CD14-positive monocyte (primary cell): Measurements from ENCODE around the gene C20orf144. TPM values are rescaled to one million over a fixed set of nuclear protein-coding genes. Genes with fewer than 3 reads are reported as not detected.
A peak's percentile ranks its signal among the peaks of the same experiment; 100 is the strongest.

Experiments used
- DNase-seq, 3 donors: peaks; one replicate each; pipeline ENCODE4 v3.0.0-alpha.2; 2011 to 2022
- H2AFZ ChIP-seq: 2 replicates; pipeline ENCODE4 v1.6.0; 2012; ENCODE audit warnings: mild to moderate bottlenecking, low read depth, low read length, inconsistent platforms; ENCODE audit not compliant: insufficient read depth, poor library complexity, severe bottlenecking
- H3K27ac ChIP-seq, 2 donors: 1 replicate in 1 of 2; 2 replicates in 1 of 2; pipeline ENCODE4 v1.5.1; 2012 to 2013; ENCODE audit warnings: low read length in 2 of 2, control low read depth in 1 of 2, inconsistent platforms in 1 of 2, low read depth in 1 of 2, mild to moderate bottlenecking in 1 of 2
- H3K27me3 ChIP-seq, 2 donors: one replicate each; pipeline versions ENCODE4 v1.6.0 to v1.6.1; 2011 to 2013; ENCODE audit warnings: low read length in 2 of 2; ENCODE audit not compliant: control insufficient read depth in 2 of 2, insufficient read depth in 2 of 2
- H3K36me3 ChIP-seq, 2 donors: replicated peaks in 1 of 2; 1 replicate in 1 of 2; 2 replicates in 1 of 2; pipeline versions ENCODE4 v1.5.1 to v1.6.1; 2012 to 2013; ENCODE audit warnings: low read length in 2 of 2, control low read depth in 1 of 2, inconsistent platforms in 1 of 2, mild to moderate bottlenecking in 1 of 2; ENCODE audit not compliant: insufficient read depth in 2 of 2, control insufficient read depth in 1 of 2
- H3K4me1 ChIP-seq, 2 donors: 1 replicate in 1 of 2; 2 replicates in 1 of 2; pipeline versions ENCODE4 v1.5.1 to v1.6.1; 2012 to 2013; ENCODE audit warnings: low read length in 2 of 2, control low read depth in 1 of 2, inconsistent platforms in 1 of 2, mild to moderate bottlenecking in 1 of 2, moderate library complexity in 1 of 2; ENCODE audit not compliant: insufficient read depth in 2 of 2, control insufficient read depth in 1 of 2
- H3K4me2 ChIP-seq: replicated peaks from 2 replicates; pipeline ENCODE3; 2012; ENCODE audit warnings: low read length, moderate library complexity, mild to moderate bottlenecking; ENCODE audit not compliant: poor library complexity, severe bottlenecking; ENCODE audit errors: extremely low read depth
- H3K4me3 ChIP-seq, 3 experiments: fragments of 200-600 bp in 1 of 3; sonication (generic) in 1 of 3; replicated peaks in 1 of 3; 1 replicate in 2 of 3; 2 replicates in 1 of 3; pipeline ENCODE4 v1.5.1; 2011 to 2013; ENCODE audit warnings: low read length in 3 of 3, mild to moderate bottlenecking in 3 of 3, control low read depth in 2 of 3, low read depth in 2 of 3, inconsistent platforms in 1 of 3, moderate library complexity in 1 of 3
- H3K79me2 ChIP-seq: 2 replicates; pipeline ENCODE4 v1.6.0; 2012; ENCODE audit warnings: mild to moderate bottlenecking, control low read depth, inconsistent platforms, low read length, moderate library complexity; ENCODE audit not compliant: insufficient read depth
- H3K9ac ChIP-seq: 2 replicates; pipeline ENCODE4 v1.6.0; 2017; ENCODE audit warnings: low read length, mild to moderate bottlenecking; ENCODE audit not compliant: insufficient read depth, poor library complexity, severe bottlenecking
- H3K9me3 ChIP-seq, 2 donors: replicated peaks in 1 of 2; 1 replicate in 1 of 2; 2 replicates in 1 of 2; pipeline versions ENCODE4 v1.5.1 to v1.6.1; 2012 to 2013; ENCODE audit warnings: low read length in 2 of 2, control low read depth in 1 of 2; ENCODE audit not compliant: control insufficient read depth in 1 of 2, insufficient read depth in 1 of 2
- H4K20me1 ChIP-seq: 2 replicates; pipeline ENCODE4 v1.6.0; 2012; ENCODE audit warnings: mild to moderate bottlenecking, low read length, control low read depth, moderate library complexity; ENCODE audit not compliant: insufficient read depth
- H3K27ac Mint-ChIP-seq, 7 donors: one replicate each; pipeline ENCODE4 v1.8.0; 2020; ENCODE audit warnings: mild to moderate bottlenecking in 7 of 7, mixed read lengths in 7 of 7, moderate library complexity in 6 of 7, inconsistent platforms in 2 of 7
- H3K27me3 Mint-ChIP-seq, 3 donors: one replicate each; pipeline ENCODE4 v1.8.0; 2021 to 2022; ENCODE audit warnings: low read depth in 3 of 3, mild to moderate bottlenecking in 3 of 3, mixed read lengths in 3 of 3, moderate library complexity in 3 of 3, inconsistent platforms in 1 of 3
- H3K36me3 Mint-ChIP-seq, 2 donors: one replicate each; pipeline ENCODE4 v1.8.0; 2020; ENCODE audit warnings: mixed read lengths in 2 of 2, inconsistent platforms in 1 of 2, mild to moderate bottlenecking in 1 of 2
- H3K4me1 Mint-ChIP-seq: one replicate; pipeline ENCODE4 v1.8.0; 2020; ENCODE audit warnings: mild to moderate bottlenecking, mixed read lengths
- H3K4me3 Mint-ChIP-seq, 2 donors: one replicate each; pipeline ENCODE4 v1.8.0; 2020; ENCODE audit warnings: mild to moderate bottlenecking in 2 of 2, mixed read lengths in 2 of 2, moderate library complexity in 1 of 2
- H3K9me3 Mint-ChIP-seq, 7 donors: one replicate each; pipeline ENCODE4 v1.8.0; 2020 to 2022; ENCODE audit warnings: mixed read lengths in 7 of 7, mild to moderate bottlenecking in 6 of 7, moderate library complexity in 6 of 7, inconsistent platforms in 2 of 7
- WGBS: methylation state at CpG from one replicate; pipeline ENCODE4 v1.1.5; 2013; ENCODE audit warnings: missing lambda C conversion rate; ENCODE audit not compliant: insufficient coverage; 5-methylcytosine and 5-hydroxymethylcytosine counted together
- intact Hi-C, 2 donors: fragments of 100-400 bp; cut with micrococcal nuclease; formaldehyde crosslinking; loops; one replicate each; pipeline versions ENCODE4 v1.15.0 to v1.15.1; 2023
- polyA plus RNA-seq, 3 donors: library from polyadenylated mRNA; depleted of rRNA in 1 of 3; unstranded in 2 of 3; stranded (reverse) in 1 of 3; fragments of 300-500 nt in 2 of 3; fragments of >200 nt in 1 of 3; fragmentation: Illumina TruSeq in 2 of 3; gene quantifications; 1 replicate in 2 of 3; 2 replicates in 1 of 3; pipeline ENCODE4 v1.2.3, GENCODE V29; 2012 to 2021
- TF ChIP-seq, protein P1 (sequence below): fragments of 200-600 bp; IDR thresholded peaks from one replicate; pipeline ENCODE4 v1.8.0; 2022; ENCODE audit warnings: antibody characterized with exemption, mild to moderate bottlenecking

The C20orf144 gene
- polyA plus RNA-seq, 3 donors: 0.13 TPM; not detected in 2

DNA sequence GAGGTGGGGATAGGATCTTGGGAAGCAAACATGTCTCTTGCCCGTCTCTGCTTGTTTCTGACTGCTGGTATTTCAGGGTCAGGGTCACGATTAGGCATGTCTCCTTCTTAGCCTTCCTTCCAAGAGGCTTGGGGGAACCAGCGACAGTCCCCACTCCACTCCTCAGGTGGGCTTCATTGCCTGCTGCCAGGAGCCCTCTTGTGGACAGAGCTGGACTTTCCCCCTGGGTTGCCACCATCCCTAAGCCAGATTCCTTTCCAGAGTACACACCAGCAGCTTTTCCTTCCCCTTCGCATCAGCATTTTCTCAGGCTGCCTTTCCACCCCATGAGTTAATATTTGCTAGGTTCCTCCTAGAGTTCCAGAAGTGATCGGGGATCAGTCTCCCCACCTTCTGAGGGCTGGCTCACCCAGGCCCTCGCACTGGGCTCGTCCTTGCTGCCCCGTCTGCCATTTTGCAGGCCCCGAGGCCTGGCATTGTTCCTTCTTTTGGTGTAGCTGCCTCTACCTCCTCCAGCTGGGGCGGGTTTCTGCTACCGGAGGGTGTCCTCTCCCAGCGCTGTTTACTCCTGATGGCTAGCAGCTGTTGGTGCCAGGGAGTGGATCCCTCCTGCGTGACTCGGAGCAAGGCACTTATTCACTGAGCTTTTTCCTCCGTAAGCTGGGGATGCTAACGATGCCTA, 8.8 kb upstream of the C20orf144 start:
- Histone ChIP-seq H3K27ac (no peak overlapping the region), H3K4me2 (no peak overlapping the region)
- TF ChIP-seq, protein P1, sequence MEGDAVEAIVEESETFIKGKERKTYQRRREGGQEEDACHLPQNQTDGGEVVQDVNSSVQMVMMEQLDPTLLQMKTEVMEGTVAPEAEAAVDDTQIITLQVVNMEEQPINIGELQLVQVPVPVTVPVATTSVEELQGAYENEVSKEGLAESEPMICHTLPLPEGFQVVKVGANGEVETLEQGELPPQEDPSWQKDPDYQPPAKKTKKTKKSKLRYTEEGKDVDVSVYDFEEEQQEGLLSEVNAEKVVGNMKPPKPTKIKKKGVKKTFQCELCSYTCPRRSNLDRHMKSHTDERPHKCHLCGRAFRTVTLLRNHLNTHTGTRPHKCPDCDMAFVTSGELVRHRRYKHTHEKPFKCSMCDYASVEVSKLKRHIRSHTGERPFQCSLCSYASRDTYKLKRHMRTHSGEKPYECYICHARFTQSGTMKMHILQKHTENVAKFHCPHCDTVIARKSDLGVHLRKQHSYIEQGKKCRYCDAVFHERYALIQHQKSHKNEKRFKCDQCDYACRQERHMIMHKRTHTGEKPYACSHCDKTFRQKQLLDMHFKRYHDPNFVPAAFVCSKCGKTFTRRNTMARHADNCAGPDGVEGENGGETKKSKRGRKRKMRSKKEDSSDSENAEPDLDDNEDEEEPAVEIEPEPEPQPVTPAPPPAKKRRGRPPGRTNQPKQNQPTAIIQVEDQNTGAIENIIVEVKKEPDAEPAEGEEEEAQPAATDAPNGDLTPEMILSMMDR: peak; percentile 69

DNA sequence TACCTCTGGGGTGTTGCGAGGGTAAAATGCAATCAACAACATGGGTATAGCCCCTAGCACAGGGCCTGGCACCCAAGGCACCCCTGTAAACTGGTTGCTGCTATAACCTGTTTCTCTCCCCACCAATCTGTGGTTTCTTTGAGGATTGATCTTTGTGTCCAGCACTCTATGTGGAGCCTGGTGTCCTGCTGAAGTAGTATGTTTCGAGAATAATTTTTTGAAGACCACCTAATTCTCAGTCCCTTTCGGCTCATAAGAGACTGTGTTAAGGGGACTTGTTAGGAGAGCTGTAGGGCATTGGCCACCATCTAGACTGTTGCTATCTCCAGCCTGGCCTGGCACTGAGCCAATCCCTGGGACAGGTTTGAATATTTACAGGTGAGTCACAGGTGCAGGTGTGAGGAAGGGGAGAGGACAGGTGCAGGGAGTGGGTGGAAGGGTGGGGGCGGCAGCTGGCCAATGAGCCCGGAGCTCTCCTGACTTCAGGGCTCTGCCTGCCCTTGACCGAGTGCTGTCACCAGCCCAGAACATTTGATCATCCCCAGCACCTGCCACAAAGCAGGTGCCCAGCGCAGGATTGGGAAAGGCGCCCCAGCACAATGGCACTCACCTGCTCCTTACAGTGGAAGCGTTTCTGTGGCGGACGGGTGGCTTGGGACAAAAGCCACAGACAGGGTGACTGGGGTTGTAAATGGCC, 8.1 kb upstream of the C20orf144 start:
- Histone ChIP-seq H2AFZ (no peak overlapping the region), H3K27ac (no peak overlapping the region), H3K79me2 (no peaks in the 10 kb centered on the region), H3K4me3 (no peak overlapping the region), H4K20me1 (no peaks in the 10 kb centered on the region), H3K9me3 (no peaks in the 10 kb centered on the region), H3K36me3 (no peaks in the 10 kb centered on the region), H3K27me3 (no peaks in the 10 kb centered on the region), H3K9ac (no peak overlapping the region), H3K4me1 (no peaks in the 10 kb centered on the region), H3K4me2 (no peak overlapping the region)
- 93% methylated on average over 5 of the region's 11 CpGs for WGBS
- DNase-seq: no peak
- Mint-ChIP-seq H3K9me3 (no peaks in the 10 kb centered on the region), H3K36me3 (peaks cover 0 to 2% of the 10 kb centered on the region in 2 donors), H3K4me1 (peaks cover 6% of the 10 kb centered on the region), H3K27me3 (peaks cover 1 to 9% (median 2%) of the 10 kb centered on the region in 3 donors), H3K27ac (no peak overlapping the region), H3K4me3 (no peak overlapping the region)
- intact Hi-C loops: no loop called here
- TF ChIP-seq, protein P1: no peak

More for the DNA sequence above, 8.8 kb upstream of the C20orf144 start:
- H3K4me3 Mint-ChIP-seq: no peak overlapping the region
- Histone ChIP-seq H3K9me3 (no peaks in the 10 kb centered on the region), H3K79me2 (no peaks in the 10 kb centered on the region), H3K4me1 (no peaks in the 10 kb centered on the region), H3K9ac (no peak overlapping the region), H4K20me1 (no peaks in the 10 kb centered on the region), H3K4me3 (no peak overlapping the region), H3K36me3 (no peaks in the 10 kb centered on the region), H3K27me3 (no peaks in the 10 kb centered on the region), H2AFZ (no peak overlapping the region)
- H3K9me3 Mint-ChIP-seq: no peaks in the 10 kb centered on the region
- peaks cover 6% of the 10 kb centered on the region for H3K4me1 Mint-ChIP-seq
- peaks cover 1 to 9% (median 2%) of the 10 kb centered on the region in 3 donors for H3K27me3 Mint-ChIP-seq
- intact Hi-C loops: no loop called here
- no peaks in the 10 kb centered on the region for H3K36me3 Mint-ChIP-seq
- WGBS: 60% methylated on average over 12 of the region's 16 CpGs
- DNase-seq: peak in 1 of 3 donors; percentile 23
- H3K27ac Mint-ChIP-seq: peak overlapping the region in 1 of 7 donors; percentile 11
